ENCODE measurements around the gene EPM2AIP1.

Gene EPM2AIP1

GRCh38 chr3:37026851-37027250 is 33.9 kb upstream of the EPM2AIP1 start:
- Histone ChIP-seq H3K79me1 (ENCODE audit: low read depth, low read length) (no peaks in the 10 kb centered on the region), H4K8ac (ENCODE audit: low read depth, low read length) (no peak overlapping the region), H3K4me2 (ENCODE audit: insufficient read depth, low read length, poor library complexity, severe bottlenecking) (no peak overlapping the region), H3K4me3 (ENCODE audit: low read length in 2 of 2) (no peak overlapping the region), H3K23ac (ENCODE audit: low read depth, low read length, poor library complexity) (no peak overlapping the region), H2AFZ (ENCODE audit: low read length) (no peak overlapping the region), H3K14ac (ENCODE audit: low read length) (no peak overlapping the region), H3K27me3 (ENCODE audit: control insufficient read depth in 3 of 3, insufficient read depth in 3 of 3, low read depth in 1 of 3, low read length in 3 of 3) (no peaks in the 10 kb centered on the region), H2AK5ac (ENCODE audit: low read depth, low read length) (no peak overlapping the region), H3K9ac (ENCODE audit: low read depth, low read length, poor library complexity) (no peak overlapping the region), H3K18ac (ENCODE audit: low read length) (no peak overlapping the region), H3K27ac (replicated peaks; ENCODE audit: low read length) (no peak overlapping the region), H3K4ac (ENCODE audit: low read length) (no peak overlapping the region), H3K4me1 (ENCODE audit: control insufficient read depth in 2 of 2, insufficient read depth in 1 of 2, low read depth in 1 of 2, low read length in 2 of 2) (no peaks in the 10 kb centered on the region), H3K36me3 (replicated peaks in 1 of 2; ENCODE audit: control insufficient read depth in 2 of 2, insufficient read depth in 2 of 2, low read length in 2 of 2) (peaks cover 37 to 100% of the 10 kb centered on the region in 2 donors), H2BK12ac (ENCODE audit: low read length) (no peak overlapping the region), H4K91ac (ENCODE audit: low read depth, low read length, poor library complexity) (no peak overlapping the region), H2BK5ac (ENCODE audit: low read length) (no peak overlapping the region), H2BK120ac (ENCODE audit: low read depth, low read length) (no peak overlapping the region), H2BK15ac (ENCODE audit: low read length) (no peak overlapping the region), H3K9me3 (replicated peaks in 1 of 2; ENCODE audit: control insufficient read depth in 2 of 2, insufficient read depth in 1 of 2, low read depth in 1 of 2, low read length in 2 of 2) (peaks cover 0 to 25% of the 10 kb centered on the region in 2 donors)
- WGBS, 2 donors (ENCODE audit: extremely low coverage in 2 of 2, insufficient read length in 2 of 2, insufficient replicate concordance in 1 of 2): no CpG with 5 or more reads among the region's 5 CpGs
- DNase-seq (ENCODE audit: low spot score): no peak

GRCh38 chr3:37025561-37026335 is 32.8 kb upstream of the EPM2AIP1 start:
- no peak overlapping the region for H2BK5ac ChIP-seq (ENCODE audit: low read length)
- H2AFZ ChIP-seq (ENCODE audit: low read length): no peak overlapping the region
- H3K23ac ChIP-seq (ENCODE audit: low read depth, low read length, poor library complexity): no peak overlapping the region
- H3K9ac ChIP-seq (ENCODE audit: low read depth, low read length, poor library complexity): no peak overlapping the region
- DNase-seq (ENCODE audit: low spot score): no peak
- no peak overlapping the region for H2BK15ac ChIP-seq (ENCODE audit: low read length)
- H3K4ac ChIP-seq (ENCODE audit: low read length): no peak overlapping the region
- no peak overlapping the region for H3K18ac ChIP-seq (ENCODE audit: low read length)
- no peak overlapping the region for H3K4me2 ChIP-seq (ENCODE audit: insufficient read depth, low read length, poor library complexity, severe bottlenecking)
- H3K79me1 ChIP-seq (ENCODE audit: low read depth, low read length): no peaks in the 10 kb centered on the region
- no peak overlapping the region for H4K91ac ChIP-seq (ENCODE audit: low read depth, low read length, poor library complexity)
- H3K14ac ChIP-seq (ENCODE audit: low read length): no peak overlapping the region
- peaks cover 38 to 100% of the 10 kb centered on the region in 2 donors for H3K36me3 ChIP-seq (replicated peaks in 1 of 2; ENCODE audit: control insufficient read depth in 2 of 2, insufficient read depth in 2 of 2, low read length in 2 of 2)
- H4K8ac ChIP-seq (ENCODE audit: low read depth, low read length): no peak overlapping the region
- H3K4me3 ChIP-seq (ENCODE audit: low read length in 2 of 2): no peak overlapping the region
- H2BK120ac ChIP-seq (ENCODE audit: low read depth, low read length): no peak overlapping the region
- H2AK5ac ChIP-seq (ENCODE audit: low read depth, low read length): no peak overlapping the region
- peaks cover 0 to 25% of the 10 kb centered on the region in 2 donors for H3K9me3 ChIP-seq (replicated peaks in 1 of 2; ENCODE audit: control insufficient read depth in 2 of 2, insufficient read depth in 1 of 2, low read depth in 1 of 2, low read length in 2 of 2)
- no peak overlapping the region for H3K27ac ChIP-seq (replicated peaks; ENCODE audit: low read length)
- no peaks in the 10 kb centered on the region for H3K4me1 ChIP-seq (ENCODE audit: control insufficient read depth in 2 of 2, insufficient read depth in 1 of 2, low read depth in 1 of 2, low read length in 2 of 2)
- H2BK12ac ChIP-seq (ENCODE audit: low read length): no peak overlapping the region
- WGBS, 2 donors (ENCODE audit: extremely low coverage in 2 of 2, insufficient read length in 2 of 2, insufficient replicate concordance in 1 of 2): no CpG with 5 or more reads among the region's 3 CpGs
- no peaks in the 10 kb centered on the region for H3K27me3 ChIP-seq (ENCODE audit: control insufficient read depth in 3 of 3, insufficient read depth in 3 of 3, low read depth in 1 of 3, low read length in 3 of 3)

GRCh38 chr3:37024820-37025405 is 32.0 kb upstream of the EPM2AIP1 start:
- no peak overlapping the region for H3K9ac ChIP-seq (ENCODE audit: low read depth, low read length, poor library complexity)
- no peak overlapping the region for H2BK5ac ChIP-seq (ENCODE audit: low read length)
- DNase-seq (ENCODE audit: low spot score): no peak
- peaks cover 46 to 100% of the 10 kb centered on the region in 2 donors for H3K36me3 ChIP-seq (replicated peaks in 1 of 2; ENCODE audit: control insufficient read depth in 2 of 2, insufficient read depth in 2 of 2, low read length in 2 of 2)
- H3K9me3 ChIP-seq (replicated peaks in 1 of 2; ENCODE audit: control insufficient read depth in 2 of 2, insufficient read depth in 1 of 2, low read depth in 1 of 2, low read length in 2 of 2): peaks cover 0 to 25% of the 10 kb centered on the region in 2 donors
- H3K27me3 ChIP-seq (ENCODE audit: control insufficient read depth in 3 of 3, insufficient read depth in 3 of 3, low read depth in 1 of 3, low read length in 3 of 3): no peaks in the 10 kb centered on the region
- H2BK120ac ChIP-seq (ENCODE audit: low read depth, low read length): no peak overlapping the region
- WGBS, 2 donors (ENCODE audit: extremely low coverage in 2 of 2, insufficient read length in 2 of 2, insufficient replicate concordance in 1 of 2): no CpG with 5 or more reads among the region's 3 CpGs
- H3K79me1 ChIP-seq (ENCODE audit: low read depth, low read length): no peaks in the 10 kb centered on the region
- no peak overlapping the region for H2BK12ac ChIP-seq (ENCODE audit: low read length)
- no peak overlapping the region for H4K8ac ChIP-seq (ENCODE audit: low read depth, low read length)
- no peak overlapping the region for H3K4me2 ChIP-seq (ENCODE audit: insufficient read depth, low read length, poor library complexity, severe bottlenecking)
- no peak overlapping the region for H2AFZ ChIP-seq (ENCODE audit: low read length)
- H2BK15ac ChIP-seq (ENCODE audit: low read length): no peak overlapping the region
- H3K18ac ChIP-seq (ENCODE audit: low read length): no peak overlapping the region
- H3K4ac ChIP-seq (ENCODE audit: low read length): no peak overlapping the region
- H3K4me3 ChIP-seq (ENCODE audit: low read length in 2 of 2): no peak overlapping the region
- H3K27ac ChIP-seq (replicated peaks; ENCODE audit: low read length): no peak overlapping the region
- H3K23ac ChIP-seq (ENCODE audit: low read depth, low read length, poor library complexity): no peak overlapping the region
- H3K4me1 ChIP-seq (ENCODE audit: control insufficient read depth in 2 of 2, insufficient read depth in 1 of 2, low read depth in 1 of 2, low read length in 2 of 2): no peaks in the 10 kb centered on the region
- H3K14ac ChIP-seq (ENCODE audit: low read length): no peak overlapping the region
- no peak overlapping the region for H4K91ac ChIP-seq (ENCODE audit: low read depth, low read length, poor library complexity)
- H2AK5ac ChIP-seq (ENCODE audit: low read depth, low read length): no peak overlapping the region

GRCh38 chr3:37024092-37024491 is 31.2 kb upstream of the EPM2AIP1 start:
- DNase-seq (ENCODE audit: low spot score): no peak
- H2AK5ac ChIP-seq (ENCODE audit: low read depth, low read length): no peak overlapping the region
- peaks cover 0 to 25% of the 10 kb centered on the region in 2 donors for H3K9me3 ChIP-seq (replicated peaks in 1 of 2; ENCODE audit: control insufficient read depth in 2 of 2, insufficient read depth in 1 of 2, low read depth in 1 of 2, low read length in 2 of 2)
- H4K8ac ChIP-seq (ENCODE audit: low read depth, low read length): no peak overlapping the region
- no peaks in the 10 kb centered on the region for H3K79me1 ChIP-seq (ENCODE audit: low read depth, low read length)
- no peak overlapping the region for H3K27ac ChIP-seq (replicated peaks; ENCODE audit: low read length)
- no peak overlapping the region for H3K4me2 ChIP-seq (ENCODE audit: insufficient read depth, low read length, poor library complexity, severe bottlenecking)
- no peaks in the 10 kb centered on the region for H3K27me3 ChIP-seq (ENCODE audit: control insufficient read depth in 3 of 3, insufficient read depth in 3 of 3, low read depth in 1 of 3, low read length in 3 of 3)
- H2BK120ac ChIP-seq (ENCODE audit: low read depth, low read length): no peak overlapping the region
- no peak overlapping the region for H3K18ac ChIP-seq (ENCODE audit: low read length)
- H3K23ac ChIP-seq (ENCODE audit: low read depth, low read length, poor library complexity): no peak overlapping the region
- H3K9ac ChIP-seq (ENCODE audit: low read depth, low read length, poor library complexity): no peak overlapping the region
- no CpG with 5 or more reads among the region's 2 CpGs for WGBS, 2 donors (ENCODE audit: extremely low coverage in 2 of 2, insufficient read length in 2 of 2, insufficient replicate concordance in 1 of 2)
- H2AFZ ChIP-seq (ENCODE audit: low read length): no peak overlapping the region
- no peak overlapping the region for H2BK5ac ChIP-seq (ENCODE audit: low read length)
- H3K4me1 ChIP-seq (ENCODE audit: control insufficient read depth in 2 of 2, insufficient read depth in 1 of 2, low read depth in 1 of 2, low read length in 2 of 2): no peaks in the 10 kb centered on the region
- H3K4me3 ChIP-seq (ENCODE audit: low read length in 2 of 2): no peak overlapping the region
- H3K36me3 ChIP-seq (replicated peaks in 1 of 2; ENCODE audit: control insufficient read depth in 2 of 2, insufficient read depth in 2 of 2, low read length in 2 of 2): peaks cover 47 to 99% of the 10 kb centered on the region in 2 donors
- H3K14ac ChIP-seq (ENCODE audit: low read length): no peak overlapping the region
- no peak overlapping the region for H2BK15ac ChIP-seq (ENCODE audit: low read length)
- no peak overlapping the region for H4K91ac ChIP-seq (ENCODE audit: low read depth, low read length, poor library complexity)
- H3K4ac ChIP-seq (ENCODE audit: low read length): no peak overlapping the region
- H2BK12ac ChIP-seq (ENCODE audit: low read length): no peak overlapping the region
